HCT116 (cell line): ENCODE measurements around the gene APBB2. TPM values are rescaled to one million over a fixed set of nuclear protein-coding genes. Genes with fewer than 3 reads are reported as not detected.

Source experiments
- ATAC-seq: fragments of 200-7000 bp; cut with Tn5 transposase; 2 replicates; pipeline ENCODE4 v1.9.1; 2020; ENCODE audit warnings: mild to moderate bottlenecking, moderate library complexity
- BruUV-seq: library from RNA; stranded (reverse); fragments of 400-500 nt; replicated peaks from 2 replicates; lab custom pipeline; 2021; lab: Mats Ljungman, UMichigan
- CTCF ChIA-PET: fragments of 300-600 bp; sonication (Branson Sonifier 250); formaldehyde crosslinking; loops from one replicate; lab custom pipeline; 2021; ENCODE audit warnings: antibody characterized with exemption; lab: Charles Lee
- POLR2A ChIA-PET: fragments of 300-600, 350-600 bp; sonication (Branson Sonifier 250); formaldehyde crosslinking; loops from one replicate; lab custom pipeline; 2021; ENCODE audit warnings: antibody characterized with exemption; lab: Charles Lee
- RAD21 ChIA-PET, 2 experiments: fragments of 300-600 bp; sonication (Branson Sonifier 250); formaldehyde crosslinking; loops; one replicate each; lab custom pipeline; 2023; ENCODE audit warnings: low total read pairs in 2 of 2; ENCODE audit not compliant: uncharacterized antibody in 2 of 2, unreplicated experiment in 2 of 2, low non-redundant PET in 1 of 2; lab: Charles Lee
- DNase-seq: peaks from one replicate; pipeline ENCODE4 v3.0.0-alpha.2; 2010; ENCODE audit warnings: low read depth, low spot score
- H2AFZ ChIP-seq: fragments of 200-600 bp; shearing (Covaris generic), sonication (generic); 2 replicates; pipeline ENCODE4 v1.6.1; 2017; ENCODE audit warnings: low read depth, mixed run types, mixed read lengths, antibody characterized with exemption, low read length; ENCODE audit not compliant: poor library complexity, severe bottlenecking
- H3K27ac ChIP-seq: 2 replicates; pipeline ENCODE4 v1.5.1; 2012; ENCODE audit warnings: low read depth, low read length
- H3K27me3 ChIP-seq: fragments of 200-600 bp; sonication (generic); 2 replicates; pipeline ENCODE4 v1.6.1; 2016; ENCODE audit warnings: mixed run types, low read length, mixed read lengths; ENCODE audit not compliant: insufficient read depth
- H3K36me3 ChIP-seq, 2 experiments: fragments of 200-500 bp in 1 of 2; fragments of 200-600 bp in 1 of 2; sonication (Bioruptor generic) in 1 of 2; sonication (generic) in 1 of 2; 2 replicates each; pipeline versions ENCODE4 v1.5.1 to v1.6.1; 2014 to 2016; ENCODE audit warnings: low read length in 2 of 2, inconsistent platforms in 1 of 2, mixed read lengths in 1 of 2, mixed run types in 1 of 2; ENCODE audit not compliant: insufficient read depth in 2 of 2, control insufficient read depth in 1 of 2
- H3K4me1 ChIP-seq, 2 experiments: fragments of 200-600 bp in 1 of 2; sonication (generic) in 1 of 2; 2 replicates each; pipeline versions ENCODE4 v1.5.1 to v1.6.1; 2012 to 2017; ENCODE audit warnings: low read length in 2 of 2, inconsistent platforms in 1 of 2, mild to moderate bottlenecking in 1 of 2, mixed read lengths in 1 of 2, mixed run types in 1 of 2, moderate library complexity in 1 of 2; ENCODE audit not compliant: insufficient read depth in 2 of 2, control insufficient read depth in 1 of 2
- H3K4me2 ChIP-seq: fragments of 200-600 bp; sonication (generic); 2 replicates; pipeline ENCODE4 v1.6.1; 2017; ENCODE audit warnings: mixed run types, low read length, mixed read lengths
- H3K4me3 ChIP-seq, 2 experiments: fragments of 200-600 bp in 1 of 2; sonication (generic) in 1 of 2; replicated peaks in 1 of 2; 2 replicates each; pipeline ENCODE4 v1.5.1; 2011 to 2016; ENCODE audit warnings: low read length in 2 of 2, control low read depth in 1 of 2, low read depth in 1 of 2, mild to moderate bottlenecking in 1 of 2, mixed read lengths in 1 of 2, mixed run types in 1 of 2
- H3K79me2 ChIP-seq: fragments of 200-600 bp; sonication (generic); 2 replicates; pipeline ENCODE4 v1.6.1; 2017; ENCODE audit warnings: mild to moderate bottlenecking, mixed run types, low read length, moderate library complexity, mixed read lengths; ENCODE audit not compliant: insufficient read depth
- H3K9ac ChIP-seq: fragments of 200-600 bp; sonication (generic); 2 replicates; pipeline ENCODE4 v1.6.1; 2016; ENCODE audit warnings: low read length, mixed read lengths
- H3K9me2 ChIP-seq: fragments of 200-600 bp; sonication (generic), shearing (Covaris generic); 2 replicates; pipeline ENCODE4 v1.6.1; 2017; ENCODE audit warnings: mixed run types, mild to moderate bottlenecking, moderate library complexity; ENCODE audit not compliant: insufficient read depth
- H3K9me3 ChIP-seq, 2 experiments: fragments of 200-500 bp in 1 of 2; fragments of 200-600 bp in 1 of 2; sonication (Bioruptor generic) in 1 of 2; sonication (generic) in 1 of 2; 2 replicates each; pipeline ENCODE4 v1.6.1; 2014 to 2017; ENCODE audit warnings: low read length in 2 of 2, mixed read lengths in 2 of 2, inconsistent platforms in 1 of 2, low read depth in 1 of 2, mild to moderate bottlenecking in 1 of 2, mixed run types in 1 of 2, moderate library complexity in 1 of 2; ENCODE audit not compliant: control insufficient read depth in 1 of 2, insufficient read depth in 1 of 2
- H4K20me1 ChIP-seq: fragments of 200-600 bp; sonication (generic), shearing (Covaris generic); 2 replicates; pipeline ENCODE4 v1.6.1; 2017; ENCODE audit warnings: mixed run types, mild to moderate bottlenecking, moderate library complexity; ENCODE audit not compliant: insufficient read depth
- ATF3 ChIP-seq: IDR thresholded peaks from 2 replicates; pipeline ENCODE4 v1.6.1; 2012
- CEBPB ChIP-seq: IDR thresholded peaks from 2 replicates; pipeline ENCODE4 v1.6.1; 2012; ENCODE audit warnings: low read depth
- CTCF ChIP-seq, 3 experiments: fragments of 200-600 bp in 1 of 3; sonication (generic) in 1 of 3; IDR thresholded peaks in 2 of 3; conservative IDR thresholded peaks in 1 of 3; 2 replicates each; pipeline ENCODE4 v1.5.1; 2012 to 2017; ENCODE audit warnings: low read depth in 2 of 3, low read length in 2 of 3, antibody characterized with exemption in 1 of 3, borderline replicate concordance in 1 of 3, control low read depth in 1 of 3, mild to moderate bottlenecking in 1 of 3, mixed read lengths in 1 of 3, mixed run types in 1 of 3, moderate library complexity in 1 of 3; ENCODE audit not compliant: insufficient read depth in 1 of 3
- EZH2phosphoT487 ChIP-seq: fragments of 200-600 bp; IDR thresholded peaks from 2 replicates; pipeline ENCODE4 v1.6.1; 2018; ENCODE audit warnings: antibody characterized with exemption, borderline replicate concordance
- JUND ChIP-seq: IDR thresholded peaks from 2 replicates; pipeline ENCODE4 v1.6.1; 2012
- MAX ChIP-seq: IDR thresholded peaks from 2 replicates; pipeline ENCODE4 v1.6.1; 2012
- POLR2A ChIP-seq: IDR thresholded peaks from 2 replicates; pipeline ENCODE4 v1.7.0; 2011; ENCODE audit warnings: borderline replicate concordance; ENCODE audit not compliant: insufficient read depth, insufficient read length; ENCODE audit errors: extremely low read depth
- POLR2AphosphoS5 ChIP-seq: IDR thresholded peaks from 2 replicates; pipeline ENCODE4 v1.6.1; 2011; ENCODE audit warnings: mild to moderate bottlenecking, low read depth, low read length, moderate library complexity
- REST ChIP-seq: IDR thresholded peaks from 2 replicates; pipeline ENCODE4 v1.6.1; 2012; ENCODE audit warnings: low read depth
- SP1 ChIP-seq: IDR thresholded peaks from 2 replicates; pipeline ENCODE4 v1.6.1; 2012; ENCODE audit warnings: low read depth
- SRF ChIP-seq: IDR thresholded peaks from 2 replicates; pipeline ENCODE4 v1.6.1; 2012; ENCODE audit warnings: low read depth
- TCF7L2 ChIP-seq: IDR thresholded peaks from 2 replicates; pipeline ENCODE4 v1.7.0; 2011; ENCODE audit warnings: borderline replicate concordance, inconsistent platforms; ENCODE audit not compliant: insufficient read depth, insufficient read length; ENCODE audit errors: extremely low read depth
- YY1 ChIP-seq: IDR thresholded peaks from 2 replicates; pipeline ENCODE4 v1.6.1; 2011; ENCODE audit warnings: low read length, low read depth, moderate library complexity, mild to moderate bottlenecking; ENCODE audit not compliant: insufficient replicate concordance; ENCODE audit errors: extremely low read depth
- intact Hi-C: fragments of 100-400 bp; cut with micrococcal nuclease; formaldehyde crosslinking; loops from 2 replicates; pipeline ENCODE4 v1.10.0; 2022
- total RNA-seq: library from RNA; stranded (reverse); gene quantifications from one replicate; pipeline ENCODE4 v1.2.1, GENCODE V29; 2021; ENCODE audit not compliant: unreplicated experiment

APBB2 gene
- total RNA-seq, 1 experiment from 2014 or later: 72.5 TPM

- no peaks in the 10 kb centered on the region; a peak in 1 of 4 replicates for H3K36me3 ChIP-seq
- ChIA-PET CTCF (interaction anchor here (1.6 kb wide), 1 partner anchor 23 kb away, joined by 4 read pairs; no protein-coding TSS in a partner anchor), POLR2A (no interaction called here), RAD21 (no interaction called here)
- no peaks in the 10 kb centered on the region for H3K9me3 ChIP-seq
- no peak overlapping the region for H2AFZ ChIP-seq
- H3K27ac ChIP-seq: no peak overlapping the region
- no peaks in the 10 kb centered on the region for H3K9me2 ChIP-seq
- 0 out of 2 replicates have a peak, but pooled peaks cover 6% of the 10 kb centered on the region for H3K79me2 ChIP-seq
- no peaks in the 10 kb centered on the region for H3K4me1 ChIP-seq
- no peak overlapping the region for H3K4me2 ChIP-seq
- no peaks in the 10 kb centered on the region for H3K27me3 ChIP-seq
- no peak overlapping the region for H3K9ac ChIP-seq
- H3K4me3 ChIP-seq: no peak overlapping the region
- TF ChIP-seq JUND: no peak
- no peak for TF ChIP-seq EZH2phosphoT487
- TF ChIP-seq POLR2A: no peak
- no TSS peak for BruUV-seq
- intact Hi-C loops: no loop called here
- no peaks in the 10 kb centered on the region for H4K20me1 ChIP-seq
- ATAC-seq: no peak
- no peak for DNase-seq
Observed at GRCh38 chr4:40953283-40954087, 260.9 kb downstream of the APBB2 start.

- no peak overlapping the region for H3K27ac ChIP-seq
- no TSS peak for BruUV-seq
- TF ChIP-seq REST (no peak), CEBPB (no peak), MAX (no peak), POLR2AphosphoS5 (no peak), POLR2A (no peak), YY1 (no peak), SP1 (no peak), ATF3 (no peak), JUND (no peak), TCF7L2 (no peak), CTCF (IDR thresholded peaks at IDR 0.05 in 2 of 3, conservative IDR thresholded peaks at IDR 0.05 in 1 of 3; ENCODE audit: borderline replicate concordance in 1 of 3, insufficient read depth in 1 of 3, low read depth in 2 of 3, low read length in 2 of 3) (no peak), SRF (no peak)
Observed at GRCh38 chr4:40952672-40953071, 261.7 kb downstream of the APBB2 start.

More at GRCh38 chr4:40952672-40953071, 261.7 kb downstream of the APBB2 start:
- intact Hi-C loops: no loop called here
- H3K9me3 ChIP-seq: no peaks in the 10 kb centered on the region
- DNase-seq (no peak), ATAC-seq (no peak)
- POLR2A ChIA-PET: no interaction called here
- H3K9ac ChIP-seq: no peak overlapping the region
- H3K27me3 ChIP-seq: no peaks in the 10 kb centered on the region
- no peak overlapping the region for H3K4me3 ChIP-seq
- H2AFZ ChIP-seq: no peak overlapping the region
- CTCF ChIA-PET: no interaction called here
- H3K9me2 ChIP-seq: no peaks in the 10 kb centered on the region
- no peak overlapping the region for H3K4me2 ChIP-seq
- H3K79me2 ChIP-seq: 0 out of 2 replicates have a peak, but pooled peaks cover 6% of the 10 kb centered on the region
- H4K20me1 ChIP-seq: no peaks in the 10 kb centered on the region
- H3K4me1 ChIP-seq: no peaks in the 10 kb centered on the region
- RAD21 ChIA-PET: no interaction called here
- no peaks in the 10 kb centered on the region; a peak in 1 of 4 replicates for H3K36me3 ChIP-seq
